ENCODE measurements around the gene CCRL2. TPM values are rescaled to one million over a fixed set of nuclear protein-coding genes. Genes with fewer than 3 reads are reported as not detected.

The CCRL2 gene, protein sequence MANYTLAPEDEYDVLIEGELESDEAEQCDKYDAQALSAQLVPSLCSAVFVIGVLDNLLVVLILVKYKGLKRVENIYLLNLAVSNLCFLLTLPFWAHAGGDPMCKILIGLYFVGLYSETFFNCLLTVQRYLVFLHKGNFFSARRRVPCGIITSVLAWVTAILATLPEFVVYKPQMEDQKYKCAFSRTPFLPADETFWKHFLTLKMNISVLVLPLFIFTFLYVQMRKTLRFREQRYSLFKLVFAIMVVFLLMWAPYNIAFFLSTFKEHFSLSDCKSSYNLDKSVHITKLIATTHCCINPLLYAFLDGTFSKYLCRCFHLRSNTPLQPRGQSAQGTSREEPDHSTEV
- total RNA-seq: not detected in 3 replicates
- long read RNA-seq: 0 reads

DNA sequence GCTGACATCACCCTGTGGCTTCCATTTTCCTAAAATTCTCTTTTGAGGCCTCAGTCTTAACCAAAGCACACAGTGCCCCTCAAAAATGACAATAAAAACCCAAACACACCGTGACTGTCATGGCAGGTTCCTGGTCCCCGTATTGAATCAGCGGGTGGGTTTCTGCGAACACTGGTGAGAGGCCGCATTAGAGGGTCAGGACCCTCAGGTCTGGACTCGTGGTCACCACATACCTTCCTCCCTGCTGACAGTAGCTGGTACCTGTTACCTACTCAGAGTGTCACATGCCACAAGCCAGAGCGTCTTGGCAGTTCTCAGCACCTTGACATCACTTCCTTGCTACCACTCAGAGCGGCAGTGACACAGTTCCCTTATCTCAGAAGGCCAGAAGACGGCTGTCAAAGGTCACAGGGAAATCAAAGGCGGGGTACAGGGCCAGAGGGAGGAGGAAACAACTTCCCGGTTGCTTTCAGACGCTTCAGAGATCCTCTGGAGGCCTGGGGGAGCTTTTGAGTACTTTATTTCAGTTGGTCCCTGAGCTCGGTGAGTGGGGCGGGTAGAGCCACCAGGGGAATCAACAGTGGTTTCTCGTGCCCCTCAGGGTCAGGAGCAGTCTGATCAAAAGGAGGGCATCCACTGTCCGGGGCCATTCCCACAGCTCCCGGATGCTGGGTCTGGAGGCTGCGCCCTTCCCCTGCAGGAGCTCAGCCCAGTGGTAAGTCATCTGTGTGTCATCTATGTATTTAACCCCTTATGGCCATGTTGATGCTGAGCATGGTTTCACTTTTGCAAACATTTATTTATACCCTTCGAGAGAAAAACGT lies at the start of gene CCRL2, which contains the start of gene CCR5AS:
Gene CCRL2 (plus strand): TSS at position 472 of the 824 bp plus-strand sequence. CDS start 821 bp downstream, outside the sequence.
Gene CCR5AS (minus strand): TSS at position 279 of the 824 bp plus-strand sequence.
- Mint-ChIP-seq H3K36me3 (ENCODE audit: low read depth) (no peaks in the 10 kb centered on the region), H3K27me3 (ENCODE audit: low read depth) (peaks cover 2% of the 10 kb centered on the region), H3K27ac (ENCODE audit: unreplicated experiment) (no peak within 1 kb of the TSS), H3K9me3 (ENCODE audit: low read depth) (no peaks in the 10 kb centered on the region), H3K4me3 (ENCODE audit: unreplicated experiment) (peak within 1 kb of the TSS; percentile 49), H3K4me1 (ENCODE audit: low read depth) (peaks cover 33% of the 10 kb centered on the region)
- no peak for DNase-seq (ENCODE audit: low spot score)
- TF ChIP-seq, protein P1, sequence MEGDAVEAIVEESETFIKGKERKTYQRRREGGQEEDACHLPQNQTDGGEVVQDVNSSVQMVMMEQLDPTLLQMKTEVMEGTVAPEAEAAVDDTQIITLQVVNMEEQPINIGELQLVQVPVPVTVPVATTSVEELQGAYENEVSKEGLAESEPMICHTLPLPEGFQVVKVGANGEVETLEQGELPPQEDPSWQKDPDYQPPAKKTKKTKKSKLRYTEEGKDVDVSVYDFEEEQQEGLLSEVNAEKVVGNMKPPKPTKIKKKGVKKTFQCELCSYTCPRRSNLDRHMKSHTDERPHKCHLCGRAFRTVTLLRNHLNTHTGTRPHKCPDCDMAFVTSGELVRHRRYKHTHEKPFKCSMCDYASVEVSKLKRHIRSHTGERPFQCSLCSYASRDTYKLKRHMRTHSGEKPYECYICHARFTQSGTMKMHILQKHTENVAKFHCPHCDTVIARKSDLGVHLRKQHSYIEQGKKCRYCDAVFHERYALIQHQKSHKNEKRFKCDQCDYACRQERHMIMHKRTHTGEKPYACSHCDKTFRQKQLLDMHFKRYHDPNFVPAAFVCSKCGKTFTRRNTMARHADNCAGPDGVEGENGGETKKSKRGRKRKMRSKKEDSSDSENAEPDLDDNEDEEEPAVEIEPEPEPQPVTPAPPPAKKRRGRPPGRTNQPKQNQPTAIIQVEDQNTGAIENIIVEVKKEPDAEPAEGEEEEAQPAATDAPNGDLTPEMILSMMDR (IDR thresholded peaks at IDR 0.05): no peak

DNA sequence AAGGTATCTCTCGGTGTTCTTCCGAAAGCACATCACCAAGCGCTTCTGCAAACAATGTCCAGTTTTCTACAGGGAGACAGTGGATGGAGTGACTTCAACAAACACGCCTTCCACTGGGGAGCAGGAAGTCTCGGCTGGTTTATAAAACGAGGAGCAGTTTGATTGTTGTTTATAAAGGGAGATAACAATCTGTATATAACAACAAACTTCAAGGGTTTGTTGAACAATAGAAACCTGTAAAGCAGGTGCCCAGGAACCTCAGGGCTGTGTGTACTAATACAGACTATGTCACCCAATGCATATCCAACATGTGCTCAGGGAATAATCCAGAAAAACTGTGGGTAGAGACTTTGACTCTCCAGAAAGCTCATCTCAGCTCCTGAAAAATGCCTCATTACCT lies 48.6 kb upstream of the CCRL2 start:
- TF ChIP-seq, protein P1 (IDR thresholded peaks at IDR 0.05): no peak
- H3K27ac Mint-ChIP-seq (ENCODE audit: unreplicated experiment): no peak overlapping the region
- no peaks in the 10 kb centered on the region for H3K9me3 Mint-ChIP-seq (ENCODE audit: low read depth)
- peaks cover 55% of the 10 kb centered on the region for H3K27me3 Mint-ChIP-seq (ENCODE audit: low read depth)
- H3K36me3 Mint-ChIP-seq (ENCODE audit: low read depth): no peaks in the 10 kb centered on the region
- DNase-seq (ENCODE audit: low spot score): no peak
- no peak overlapping the region for H3K4me3 Mint-ChIP-seq (ENCODE audit: unreplicated experiment)
- peaks cover 3% of the 10 kb centered on the region for H3K4me1 Mint-ChIP-seq (ENCODE audit: low read depth)

DNA sequence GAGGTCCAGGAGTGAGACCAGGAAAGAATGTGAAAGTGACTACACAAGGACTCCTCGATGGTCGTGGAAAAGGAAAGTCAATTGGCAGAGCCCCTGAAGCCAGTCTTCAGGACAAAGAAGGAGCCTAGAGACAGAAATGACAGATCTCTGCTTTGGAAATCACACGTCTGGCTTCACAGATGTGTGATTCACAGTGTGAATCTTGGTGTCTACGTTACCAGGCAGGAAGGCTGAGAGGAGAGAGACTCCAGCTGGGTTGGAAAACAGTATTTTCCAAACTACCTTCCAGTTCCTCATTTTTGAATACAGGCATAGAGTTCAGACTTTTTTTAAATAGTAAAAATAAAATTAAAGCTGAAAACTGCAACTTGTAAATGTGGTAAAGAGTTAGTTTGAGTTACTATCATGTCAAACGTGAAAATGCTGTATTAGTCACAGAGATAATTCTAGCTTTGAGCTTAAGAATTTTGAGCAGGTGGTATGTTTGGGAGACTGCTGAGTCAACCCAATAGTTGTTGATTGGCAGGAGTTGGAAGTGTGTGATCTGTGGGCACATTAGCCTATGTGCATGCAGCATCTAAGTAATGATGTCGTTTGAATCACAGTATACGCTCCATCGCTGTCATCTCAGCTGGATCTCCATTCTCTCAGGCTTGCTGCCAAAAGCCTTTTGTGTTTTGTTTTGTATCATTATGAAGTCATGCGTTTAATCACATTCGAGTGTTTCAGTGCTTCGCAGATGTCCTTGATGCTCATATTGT lies 47.1 kb upstream of the CCRL2 start:
- Mint-ChIP-seq H3K27ac (ENCODE audit: unreplicated experiment) (no peak overlapping the region), H3K27me3 (ENCODE audit: low read depth) (peaks cover 54% of the 10 kb centered on the region), H3K36me3 (ENCODE audit: low read depth) (no peaks in the 10 kb centered on the region), H3K4me1 (ENCODE audit: low read depth) (peaks cover 3% of the 10 kb centered on the region), H3K9me3 (ENCODE audit: low read depth) (no peaks in the 10 kb centered on the region), H3K4me3 (ENCODE audit: unreplicated experiment) (no peak overlapping the region)
- no peak for DNase-seq (ENCODE audit: low spot score)
- TF ChIP-seq, protein P1 (IDR thresholded peaks at IDR 0.05): no peak

DNA sequence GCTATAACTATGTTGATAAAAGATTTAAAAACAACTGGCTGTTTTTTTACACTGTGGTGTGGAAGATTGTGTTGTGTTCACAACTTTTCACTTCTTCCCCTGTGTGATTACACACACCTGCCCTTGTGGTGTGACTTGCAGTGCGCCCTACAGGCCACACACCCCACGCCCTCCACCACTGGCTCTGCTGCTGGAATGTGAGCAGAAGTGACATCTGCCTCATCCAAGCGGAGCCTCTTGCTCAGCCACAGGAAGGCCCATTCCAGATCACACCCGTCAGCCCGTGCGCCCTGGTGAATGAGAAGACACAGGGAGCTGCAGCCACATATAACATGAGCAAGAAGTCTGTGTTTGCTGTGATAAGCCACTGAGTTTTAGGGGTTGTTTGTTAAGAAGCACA lies 46.2 kb upstream of the CCRL2 start:
- TF ChIP-seq, protein P1 (IDR thresholded peaks at IDR 0.05): no peak
- Mint-ChIP-seq H3K4me1 (ENCODE audit: low read depth) (peaks cover 3% of the 10 kb centered on the region), H3K27ac (ENCODE audit: unreplicated experiment) (no peak overlapping the region), H3K36me3 (ENCODE audit: low read depth) (no peaks in the 10 kb centered on the region), H3K27me3 (ENCODE audit: low read depth) (peaks cover 50% of the 10 kb centered on the region), H3K9me3 (ENCODE audit: low read depth) (no peaks in the 10 kb centered on the region), H3K4me3 (ENCODE audit: unreplicated experiment) (no peak overlapping the region)
- DNase-seq (ENCODE audit: low spot score): no peak
